Osteocyte (in vitro differentiated cells): ENCODE measurements around the gene EIF4G1. TPM values are rescaled to one million over a fixed set of nuclear protein-coding genes. Genes with fewer than 3 reads are reported as not detected.

Experiments used
- DNase-seq: peaks from one replicate; pipeline ENCODE4 v3.0.0; 2021; ENCODE audit warnings: mixed read lengths; ENCODE audit not compliant: unreplicated experiment; ENCODE audit errors: extremely low spot score
- H3K27ac Mint-ChIP-seq: one replicate; pipeline ENCODE4 v1.8.0; 2021; ENCODE audit warnings: mild to moderate bottlenecking, mixed read lengths; ENCODE audit not compliant: unreplicated experiment
- H3K27me3 Mint-ChIP-seq: one replicate; pipeline ENCODE4 v1.8.0; 2021; ENCODE audit warnings: mixed read lengths; ENCODE audit not compliant: unreplicated experiment
- H3K36me3 Mint-ChIP-seq: one replicate; pipeline ENCODE4 v1.8.0; 2021; ENCODE audit warnings: mixed read lengths; ENCODE audit not compliant: unreplicated experiment
- H3K4me1 Mint-ChIP-seq: one replicate; pipeline ENCODE4 v1.8.0; 2021; ENCODE audit warnings: mixed read lengths; ENCODE audit not compliant: unreplicated experiment
- H3K4me3 Mint-ChIP-seq: one replicate; pipeline ENCODE4 v1.8.0; 2021; ENCODE audit warnings: mild to moderate bottlenecking, moderate library complexity, mixed read lengths; ENCODE audit not compliant: unreplicated experiment
- H3K9me3 Mint-ChIP-seq: one replicate; pipeline ENCODE4 v1.8.0; 2021; ENCODE audit warnings: mixed read lengths; ENCODE audit not compliant: unreplicated experiment
- total RNA-seq: library from RNA; stranded (reverse); gene quantifications from 2 replicates; pipeline ENCODE4 v1.2.1, GENCODE V29; 2021
- TF ChIP-seq, protein P1 (sequence below): fragments of 200-600 bp; sonication (generic); IDR thresholded peaks from 2 replicates; pipeline ENCODE4 v1.5.0; 2021; ENCODE audit warnings: antibody characterized with exemption, mild to moderate bottlenecking, moderate library complexity

The EIF4G1 gene
- total RNA-seq, 1 donor from 2014 or later, result 385 TPM

DNA sequence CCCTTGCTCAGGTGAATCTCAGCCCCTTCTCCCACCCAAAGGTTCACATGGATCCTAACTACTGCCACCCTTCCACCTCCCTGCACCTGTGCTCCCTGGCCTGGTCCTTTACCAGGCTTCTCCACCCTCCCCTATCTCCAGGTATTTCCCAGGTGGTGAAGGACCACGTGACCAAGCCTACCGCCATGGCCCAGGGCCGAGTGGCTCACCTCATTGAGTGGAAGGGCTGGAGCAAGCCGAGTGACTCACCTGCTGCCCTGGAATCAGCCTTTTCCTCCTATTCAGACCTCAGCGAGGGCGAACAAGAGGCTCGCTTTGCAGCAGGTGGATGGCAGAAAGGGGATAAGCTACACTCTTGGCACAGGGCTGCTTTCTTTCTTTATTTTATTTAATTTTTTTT, 27.5 kb downstream of the EIF4G1 start:
- H3K4me3 Mint-ChIP-seq, result no peak overlapping the region
- DNase-seq, result no peak
- H3K36me3 Mint-ChIP-seq, result peaks cover 13% of the 10 kb centered on the region
- no peaks in the 10 kb centered on the region for H3K27me3 Mint-ChIP-seq
- H3K27ac Mint-ChIP-seq, result no peak overlapping the region
- no peaks in the 10 kb centered on the region for H3K9me3 Mint-ChIP-seq
- peaks cover 44% of the 10 kb centered on the region for H3K4me1 Mint-ChIP-seq
- TF ChIP-seq, protein P1, sequence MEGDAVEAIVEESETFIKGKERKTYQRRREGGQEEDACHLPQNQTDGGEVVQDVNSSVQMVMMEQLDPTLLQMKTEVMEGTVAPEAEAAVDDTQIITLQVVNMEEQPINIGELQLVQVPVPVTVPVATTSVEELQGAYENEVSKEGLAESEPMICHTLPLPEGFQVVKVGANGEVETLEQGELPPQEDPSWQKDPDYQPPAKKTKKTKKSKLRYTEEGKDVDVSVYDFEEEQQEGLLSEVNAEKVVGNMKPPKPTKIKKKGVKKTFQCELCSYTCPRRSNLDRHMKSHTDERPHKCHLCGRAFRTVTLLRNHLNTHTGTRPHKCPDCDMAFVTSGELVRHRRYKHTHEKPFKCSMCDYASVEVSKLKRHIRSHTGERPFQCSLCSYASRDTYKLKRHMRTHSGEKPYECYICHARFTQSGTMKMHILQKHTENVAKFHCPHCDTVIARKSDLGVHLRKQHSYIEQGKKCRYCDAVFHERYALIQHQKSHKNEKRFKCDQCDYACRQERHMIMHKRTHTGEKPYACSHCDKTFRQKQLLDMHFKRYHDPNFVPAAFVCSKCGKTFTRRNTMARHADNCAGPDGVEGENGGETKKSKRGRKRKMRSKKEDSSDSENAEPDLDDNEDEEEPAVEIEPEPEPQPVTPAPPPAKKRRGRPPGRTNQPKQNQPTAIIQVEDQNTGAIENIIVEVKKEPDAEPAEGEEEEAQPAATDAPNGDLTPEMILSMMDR, result no peak

DNA sequence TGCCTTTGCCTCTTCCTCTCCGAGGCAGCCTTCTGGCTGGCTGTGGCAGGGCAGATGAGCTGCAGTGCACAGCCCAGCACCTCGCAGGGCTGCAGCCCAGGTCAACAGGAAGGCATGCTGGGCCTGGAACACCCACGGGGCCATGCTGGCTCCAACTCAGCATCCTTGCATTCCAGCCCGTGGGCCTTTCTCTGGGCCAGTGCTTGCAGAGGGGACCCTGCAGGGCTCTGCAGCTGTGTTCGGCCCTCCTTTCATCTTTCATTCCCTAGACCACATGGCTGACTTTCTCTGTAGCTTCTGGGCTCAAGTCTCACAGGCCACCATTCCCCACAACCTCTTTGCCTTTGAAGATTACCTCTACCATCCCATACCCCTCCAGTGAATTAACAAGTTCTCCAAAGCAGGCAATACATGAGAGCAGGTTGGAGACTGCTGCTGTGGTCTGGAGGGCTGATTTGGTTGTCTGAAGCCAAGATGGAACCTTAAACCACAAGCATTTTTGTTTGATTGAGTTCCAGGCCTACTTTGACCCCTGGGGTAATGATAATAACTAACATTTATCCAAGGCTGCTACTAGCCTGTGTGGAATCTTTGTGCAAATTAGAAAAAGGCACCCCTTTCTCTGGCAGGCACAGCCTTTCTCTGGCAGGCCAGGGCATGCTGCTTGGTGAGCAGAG, 28.9 kb downstream of the EIF4G1 start:
- Mint-ChIP-seq H3K4me3 (no peak overlapping the region), H3K4me1 (peaks cover 38% of the 10 kb centered on the region), H3K9me3 (no peaks in the 10 kb centered on the region), H3K36me3 (peaks cover 13% of the 10 kb centered on the region), H3K27ac (peak overlapping the region; percentile 40), H3K27me3 (no peaks in the 10 kb centered on the region)
- TF ChIP-seq, protein P1, result no peak
- no peak for DNase-seq

DNA sequence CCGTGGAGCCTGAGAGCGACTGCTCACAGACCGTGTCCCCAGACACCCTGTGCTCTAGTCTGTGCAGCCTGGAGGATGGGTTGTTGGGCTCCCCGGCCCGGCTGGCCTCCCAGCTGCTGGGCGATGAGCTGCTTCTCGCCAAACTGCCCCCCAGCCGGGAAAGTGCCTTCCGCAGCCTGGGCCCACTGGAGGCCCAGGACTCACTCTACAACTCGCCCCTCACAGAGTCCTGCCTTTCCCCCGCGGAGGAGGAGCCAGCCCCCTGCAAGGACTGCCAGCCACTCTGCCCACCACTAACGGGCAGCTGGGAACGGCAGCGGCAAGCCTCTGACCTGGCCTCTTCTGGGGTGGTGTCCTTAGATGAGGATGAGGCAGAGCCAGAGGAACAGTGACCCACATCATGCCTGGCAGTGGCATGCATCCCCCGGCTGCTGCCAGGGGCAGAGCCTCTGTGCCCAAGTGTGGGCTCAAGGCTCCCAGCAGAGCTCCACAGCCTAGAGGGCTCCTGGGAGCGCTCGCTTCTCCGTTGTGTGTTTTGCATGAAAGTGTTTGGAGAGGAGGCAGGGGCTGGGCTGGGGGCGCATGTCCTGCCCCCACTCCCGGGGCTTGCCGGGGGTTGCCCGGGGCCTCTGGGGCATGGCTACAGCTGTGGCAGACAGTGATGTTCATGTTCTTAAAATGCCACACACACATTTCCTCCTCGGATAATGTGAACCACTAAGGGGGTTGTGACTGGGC, 30.3 kb downstream of the EIF4G1 start:
- TF ChIP-seq, protein P1, result no peak
- Mint-ChIP-seq H3K27me3 (no peaks in the 10 kb centered on the region), H3K9me3 (no peaks in the 10 kb centered on the region), H3K27ac (no peak overlapping the region), H3K4me1 (peaks cover 35% of the 10 kb centered on the region), H3K4me3 (no peak overlapping the region), H3K36me3 (peaks cover 13% of the 10 kb centered on the region)
- no peak for DNase-seq

DNA sequence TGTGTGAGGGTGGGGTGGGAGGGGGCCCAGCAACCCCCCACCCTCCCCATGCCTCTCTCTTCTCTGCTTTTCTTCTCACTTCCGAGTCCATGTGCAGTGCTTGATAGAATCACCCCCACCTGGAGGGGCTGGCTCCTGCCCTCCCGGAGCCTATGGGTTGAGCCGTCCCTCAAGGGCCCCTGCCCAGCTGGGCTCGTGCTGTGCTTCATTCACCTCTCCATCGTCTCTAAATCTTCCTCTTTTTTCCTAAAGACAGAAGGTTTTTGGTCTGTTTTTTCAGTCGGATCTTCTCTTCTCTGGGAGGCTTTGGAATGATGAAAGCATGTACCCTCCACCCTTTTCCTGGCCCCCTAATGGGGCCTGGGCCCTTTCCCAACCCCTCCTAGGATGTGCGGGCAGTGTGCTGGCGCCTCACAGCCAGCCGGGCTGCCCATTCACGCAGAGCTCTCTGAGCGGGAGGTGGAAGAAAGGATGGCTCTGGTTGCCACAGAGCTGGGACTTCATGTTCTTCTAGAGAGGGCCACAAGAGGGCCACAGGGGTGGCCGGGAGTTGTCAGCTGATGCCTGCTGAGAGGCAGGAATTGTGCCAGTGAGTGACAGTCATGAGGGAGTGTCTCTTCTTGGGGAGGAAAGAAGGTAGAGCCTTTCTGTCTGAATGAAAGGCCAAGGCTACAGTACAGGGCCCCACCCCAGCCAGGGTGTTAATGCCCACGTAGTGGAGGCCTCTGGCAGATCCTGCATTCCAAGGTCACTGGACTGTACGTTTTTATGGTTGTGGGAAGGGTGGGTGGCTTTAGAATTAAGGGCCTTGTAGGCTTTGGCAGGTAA, 31.1 kb downstream of the EIF4G1 start:
- H3K4me1 Mint-ChIP-seq, result peaks cover 35% of the 10 kb centered on the region
- DNase-seq, result no peak
- H3K4me3 Mint-ChIP-seq, result peak overlapping the region; percentile 40
- TF ChIP-seq, protein P1, result peak; percentile 58
- H3K9me3 Mint-ChIP-seq, result no peaks in the 10 kb centered on the region
- H3K27me3 Mint-ChIP-seq, result no peaks in the 10 kb centered on the region
- H3K27ac Mint-ChIP-seq, result peak overlapping the region; percentile 88
- H3K36me3 Mint-ChIP-seq, result peaks cover 13% of the 10 kb centered on the region
